PC-9 (cell line): ENCODE results near the gene TAPBP.

Experiments used
- CTCF ChIP-seq: fragments of 200-600 bp; sonication (generic); conservative IDR thresholded peaks from 2 replicates; pipeline ENCODE4 v1.6.1; 2017; ENCODE audit warnings: mixed run types, antibody characterized with exemption, mild to moderate bottlenecking, moderate library complexity
- EZH2 ChIP-seq: fragments of 200-600 bp; sonication (generic); IDR thresholded peaks from 2 replicates; pipeline ENCODE4 v1.8.0; 2017; ENCODE audit warnings: antibody characterized with exemption, low read depth

- TF ChIP-seq EZH2: no peak
- no peak for TF ChIP-seq CTCF
Measured at GRCh38 chr6:33288921-33289783, 24.7 kb downstream of the TAPBP start, which contains the start of the genes PFDN6 and WDR46.
